HG02840 (cell line): Measurements from ENCODE around the gene PDZRN4.
"Not testable (repeated sequence)": the region's sequence is repeated elsewhere in the genome, so short reads cannot be mapped to it uniquely, and the experiment has no call there.

ENCODE experiments used
- ATAC-seq: cut with Tn5 transposase; IDR thresholded peaks from one replicate; pipeline ENCODE4 v1.9.1; 2021; ENCODE audit warnings: mild to moderate bottlenecking, moderate library complexity, moderate number of reproducible peaks; ENCODE audit not compliant: unreplicated experiment, low FRiP score

PDZRN4 gene

GRCh38 chr12:41188058-41188840, at the start of gene PDZRN4:
Gene PDZRN4, plus strand, starts transcription at chr12:41188320.
- ATAC-seq: no peak

DNA sequence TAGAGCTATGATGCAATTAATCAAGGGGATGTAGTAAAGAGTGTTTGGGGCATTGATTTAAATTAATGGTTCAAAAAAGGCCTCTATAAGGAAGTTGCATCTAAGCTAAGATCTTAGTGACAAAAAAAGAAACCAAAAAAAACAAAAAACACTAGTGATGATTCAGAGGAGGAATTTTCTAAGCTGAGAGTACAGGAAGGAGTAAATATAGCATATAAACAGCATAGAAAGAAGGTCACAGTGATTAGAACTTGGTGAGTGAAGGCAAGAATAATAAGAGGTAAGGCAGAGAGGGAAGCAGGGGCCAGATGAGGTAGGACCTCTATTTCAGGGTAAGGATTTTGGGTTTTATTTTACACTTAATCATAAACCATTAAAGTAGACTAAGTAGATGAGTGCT, 48.0 kb upstream of the PDZRN4 start:
- no peak for ATAC-seq

DNA sequence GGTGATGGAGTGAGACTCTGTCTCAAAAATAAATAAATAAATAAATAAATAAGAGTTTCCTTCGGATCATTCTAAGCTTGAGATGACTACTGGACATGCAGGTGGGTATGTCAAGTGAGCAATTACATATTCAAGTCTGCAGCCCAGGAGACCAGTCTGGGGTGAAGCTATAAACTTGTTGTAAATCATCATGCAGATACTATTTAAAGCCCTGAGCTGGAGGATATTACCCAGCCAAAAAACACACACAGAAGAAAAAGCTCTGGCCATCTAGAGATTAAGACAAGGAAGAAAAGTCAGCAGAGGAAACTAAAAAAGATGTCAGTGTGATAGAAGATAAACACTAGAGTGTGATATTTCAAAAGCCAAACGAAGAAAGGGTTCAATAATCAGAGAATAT, 47.0 kb upstream of the PDZRN4 start:
- ATAC-seq: no peak

GRCh38 chr12:41142376-41142775, 45.7 kb upstream of the PDZRN4 start:
- ATAC-seq: no peak

DNA sequence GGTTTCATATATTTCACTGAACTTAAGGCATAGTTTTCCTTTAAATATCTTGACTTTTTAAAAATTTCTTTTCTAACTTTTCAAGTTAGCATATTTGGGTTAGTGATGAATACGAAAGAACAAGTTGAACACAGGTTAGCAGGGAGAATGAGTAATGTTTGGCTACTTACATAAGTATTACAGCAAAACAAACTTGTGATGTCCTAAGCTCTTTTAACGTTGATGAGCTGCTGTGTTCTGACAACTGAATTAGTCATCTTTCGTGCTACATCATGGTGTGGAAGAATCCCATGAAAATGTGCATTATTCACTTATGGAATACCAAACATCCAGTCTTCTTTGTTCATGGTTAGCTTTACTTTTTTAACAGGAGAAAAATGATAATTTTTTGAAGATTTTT, 36.3 kb upstream of the PDZRN4 start:
- ATAC-seq: no peak

GRCh38 chr12:41162461-41162860, 25.7 kb upstream of the PDZRN4 start:
- ATAC-seq: no peak

DNA sequence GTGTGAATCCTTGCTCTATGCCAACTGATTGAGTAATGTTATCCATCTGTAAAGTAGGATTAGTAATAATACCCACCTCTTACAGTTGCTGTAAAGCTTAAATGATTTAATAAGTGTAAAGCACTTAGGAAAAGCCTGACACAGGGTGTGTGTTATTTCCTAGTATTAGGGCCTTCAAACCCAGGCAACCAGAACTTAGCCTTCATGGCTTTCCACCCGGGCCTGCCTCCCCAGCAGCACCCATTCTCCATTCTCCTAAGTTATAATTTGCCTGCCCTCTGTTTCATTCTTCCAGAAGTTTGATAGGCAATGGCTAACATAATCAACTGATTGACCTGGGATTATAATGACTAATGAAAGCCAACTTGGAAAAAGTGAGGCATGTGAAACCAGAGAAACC, 20.4 kb upstream of the PDZRN4 start:
- no peak for ATAC-seq

GRCh38 chr12:41174602-41175001, 13.5 kb upstream of the PDZRN4 start:
- ATAC-seq: no peak

DNA sequence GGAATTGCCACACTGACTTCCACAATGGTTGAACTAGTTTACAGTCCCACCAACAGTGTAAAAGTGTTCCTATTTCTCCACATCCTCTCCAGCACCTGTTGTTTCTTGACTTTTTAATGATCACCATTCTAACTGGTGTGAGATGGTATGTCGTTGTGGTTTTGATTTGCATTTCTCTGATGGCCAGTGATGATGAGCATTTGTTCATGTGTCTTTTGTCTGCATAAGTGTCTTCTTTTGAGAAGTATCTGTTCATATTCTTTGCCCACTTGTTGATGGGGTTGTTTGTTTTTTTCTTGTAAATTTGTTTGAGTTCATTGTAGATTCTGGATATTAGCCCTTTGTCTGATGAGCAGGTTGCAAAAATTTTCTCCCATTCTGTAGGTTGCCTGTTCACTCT, 8.6 kb upstream of the PDZRN4 start:
- ATAC-seq: not testable (repeated sequence)

DNA sequence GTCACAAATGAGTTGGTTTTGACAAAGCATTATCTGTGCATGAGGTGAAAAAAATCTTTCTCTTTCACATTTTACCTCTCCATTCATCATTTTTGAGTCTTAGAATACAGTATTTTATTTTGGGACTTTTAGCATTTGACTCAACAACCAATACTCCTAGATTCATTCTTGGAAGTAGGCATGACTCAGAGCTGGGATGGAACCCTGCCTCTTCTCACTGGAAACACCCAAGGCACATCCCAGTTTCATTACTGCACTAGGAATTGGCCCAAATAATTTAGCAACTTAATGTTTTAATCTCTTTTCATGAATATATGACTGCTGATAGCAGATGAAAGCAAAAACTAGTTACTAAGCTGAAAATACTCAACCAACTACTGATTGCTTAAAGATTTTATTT, 3.3 kb upstream of the PDZRN4 start:
- no peak for ATAC-seq

- ATAC-seq: no peak
These were observed 2.1 kb upstream of the PDZRN4 start for GRCh38 chr12:41186026-41186425.

DNA sequence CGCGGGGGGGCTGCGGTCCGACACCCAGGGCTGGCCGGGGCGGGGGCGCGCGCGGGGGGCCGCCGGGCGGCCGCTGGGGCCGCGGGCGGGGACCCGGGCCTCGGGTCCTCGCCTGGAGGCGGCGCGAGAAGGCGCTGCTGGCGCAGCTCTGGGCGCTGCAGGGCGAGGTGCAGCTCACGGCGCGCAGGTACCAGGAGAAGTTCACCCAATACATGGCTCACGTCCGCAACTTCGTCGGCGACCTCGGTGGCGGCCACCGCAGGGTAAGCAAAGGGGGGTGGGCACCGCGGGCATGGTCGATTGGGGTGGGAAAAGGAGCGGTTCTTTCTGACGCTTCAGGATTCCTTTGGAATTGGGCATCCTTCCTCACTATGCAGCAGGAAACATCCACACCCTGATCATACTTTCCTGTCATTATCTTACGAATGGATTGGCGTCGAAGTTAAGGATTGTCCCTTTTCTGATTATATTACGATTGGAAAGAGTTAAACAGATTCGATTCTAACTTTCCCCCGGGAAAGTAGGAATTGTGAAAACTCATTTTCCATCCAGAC, 798 bp downstream of the PDZRN4 start:
- no peak for ATAC-seq

- ATAC-seq: no peak
These were observed 1.5 kb downstream of the PDZRN4 start for GRCh38 chr12:41189395-41190251.

DNA sequence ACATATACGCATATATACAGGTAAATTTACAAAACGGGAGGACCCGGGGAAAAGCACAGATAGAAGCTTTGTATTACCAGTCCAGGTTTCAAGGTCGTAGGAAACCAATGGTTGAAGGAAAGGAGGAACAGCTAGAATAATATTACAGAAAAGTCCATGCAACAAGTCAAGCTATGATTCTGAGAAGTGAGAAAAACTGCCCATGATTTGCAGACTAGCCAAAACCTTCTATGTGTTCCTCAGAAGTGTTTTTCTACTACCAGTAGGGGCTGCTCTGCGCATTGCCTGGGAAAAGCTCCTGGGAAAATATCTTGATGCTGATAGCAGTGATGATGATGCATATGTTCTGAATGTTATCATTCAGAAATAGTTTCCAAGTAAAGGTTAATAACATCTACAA, 2.2 kb downstream of the PDZRN4 start:
- no peak for ATAC-seq

DNA sequence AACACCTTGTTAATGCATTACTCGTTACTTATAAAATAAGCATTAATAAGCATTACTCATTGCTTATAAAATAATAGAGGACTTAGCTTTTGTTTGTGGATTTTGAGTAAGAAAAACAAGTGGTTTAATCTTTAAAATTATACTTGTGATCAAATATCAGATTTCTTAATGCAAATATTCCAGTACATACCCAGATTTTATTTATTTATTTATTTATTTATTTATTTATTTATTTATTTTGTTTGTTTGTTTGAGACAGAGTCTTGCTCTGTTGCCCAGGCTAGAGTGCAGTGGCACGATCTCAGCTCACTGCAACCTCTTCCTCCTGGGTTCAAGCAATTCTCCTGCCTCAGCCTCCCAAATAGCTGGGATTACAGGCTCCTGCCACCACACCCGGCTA, 3.4 kb downstream of the PDZRN4 start:
- ATAC-seq: not testable (repeated sequence)

DNA sequence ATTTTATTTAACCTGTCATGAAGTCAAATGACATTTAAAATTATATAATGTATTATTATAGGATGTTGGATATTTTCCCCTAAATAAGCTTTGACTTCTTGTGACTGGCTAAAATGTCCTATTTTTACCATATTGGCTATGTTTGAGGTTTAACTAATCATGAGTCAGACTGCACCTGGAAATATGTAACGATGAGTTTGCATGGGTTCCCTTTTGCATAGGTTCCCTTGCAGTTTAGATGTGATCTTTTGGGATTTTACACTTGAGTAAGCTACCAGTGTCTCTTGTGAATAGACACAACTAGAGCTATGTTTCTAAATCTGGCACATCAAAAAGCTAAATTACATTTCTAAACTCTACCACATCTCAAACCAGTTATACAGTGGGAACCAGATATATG, 5.2 kb downstream of the PDZRN4 start:
- no peak for ATAC-seq

GRCh38 chr12:41202051-41202450, 13.9 kb downstream of the PDZRN4 start:
- no peak for ATAC-seq

DNA sequence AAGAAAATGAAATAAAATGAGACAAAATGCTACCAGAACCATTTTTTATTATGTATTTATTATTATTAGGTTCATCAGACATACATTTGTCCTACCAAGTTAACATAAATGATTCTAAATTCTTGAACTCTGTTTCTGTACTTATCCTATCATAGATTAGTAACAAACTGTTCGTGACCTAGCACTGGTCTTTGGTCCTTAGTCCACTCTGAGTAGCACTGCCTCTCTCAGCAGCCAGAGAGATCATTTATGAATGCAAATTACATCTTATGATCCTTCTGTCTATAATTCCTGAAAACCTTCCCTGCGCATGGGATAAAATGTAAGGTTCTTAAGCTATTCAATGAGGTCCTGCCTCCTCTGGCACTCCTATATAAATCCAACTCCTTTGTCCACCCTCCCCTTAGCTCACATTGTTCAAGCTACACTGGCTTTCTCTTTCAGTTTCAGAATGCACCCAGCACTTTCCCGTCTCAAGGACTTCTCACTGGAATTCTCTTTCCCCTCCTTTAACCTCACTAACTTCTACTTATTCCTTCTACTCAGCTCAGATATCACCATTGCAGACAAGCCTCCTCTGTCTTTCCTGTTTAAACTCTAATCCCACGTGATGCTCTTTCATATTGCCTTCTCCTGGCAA, 17.1 kb downstream of the PDZRN4 start:
- no peak for ATAC-seq

DNA sequence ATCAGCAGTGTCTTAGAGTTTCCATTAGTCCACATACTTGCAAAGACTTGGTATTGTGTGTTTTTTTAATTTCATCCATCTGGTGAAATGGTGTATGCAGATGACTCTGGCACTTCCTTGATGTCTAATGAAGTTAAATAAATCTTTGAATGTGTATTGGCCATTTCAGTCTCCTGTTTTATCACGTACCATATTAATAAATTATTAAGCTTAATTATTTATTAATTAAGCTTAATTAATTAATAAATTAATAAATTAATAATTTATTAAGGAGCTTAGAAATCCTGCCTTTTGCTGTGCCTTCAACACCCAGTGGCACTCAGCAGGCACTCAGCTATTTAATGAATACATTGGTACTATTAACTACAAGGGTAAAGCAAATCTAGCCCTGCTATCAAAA, 18.2 kb downstream of the PDZRN4 start:
- no peak for ATAC-seq

DNA sequence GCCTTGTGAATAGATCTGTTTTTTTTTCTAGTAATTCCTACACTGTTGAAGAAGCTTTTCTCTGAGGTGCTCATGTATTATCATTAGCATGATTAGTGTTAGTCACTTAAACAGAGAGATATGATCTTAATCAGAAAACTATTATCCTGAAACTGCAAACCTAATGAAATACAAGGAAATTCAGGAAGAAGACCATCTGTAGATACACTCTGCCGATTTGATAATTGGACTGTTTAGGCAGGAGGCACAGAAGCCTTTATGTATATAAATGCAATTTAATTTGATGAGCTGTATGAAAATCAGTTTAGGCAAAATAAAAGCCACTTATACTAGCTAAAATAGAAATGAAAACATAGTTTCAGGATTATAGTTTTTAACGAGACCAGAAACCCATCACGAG, 23.3 kb downstream of the PDZRN4 start:
- no peak for ATAC-seq

GRCh38 chr12:41212625-41213024, 24.5 kb downstream of the PDZRN4 start:
- no peak for ATAC-seq
